K562 (cell line): ENCODE measurements around the gene ROBO2. TPM values are rescaled to one million over a fixed set of nuclear protein-coding genes. Genes with fewer than 3 reads are reported as not detected.

Source experiments
- AFF1 ChIP-seq, 2 experiments: fragments of 450-650 bp; IDR thresholded peaks; 2 replicates each; pipeline ENCODE4 v1.6.1; 2018; ENCODE audit warnings: mild to moderate bottlenecking in 2 of 2, low read depth in 1 of 2; ENCODE audit not compliant: partially characterized antibody in 2 of 2
- ATF4 ChIP-seq: fragments of 450-650 bp; formaldehyde crosslinking; IDR thresholded peaks from 2 replicates; pipeline ENCODE4 v1.4.0; 2022; ENCODE audit warnings: mild to moderate bottlenecking, moderate library complexity
- GABPA ChIP-seq: fragments of 200-800 bp; sonication (Bioruptor generic); conservative IDR thresholded peaks from 2 replicates; pipeline ENCODE4 v1.6.1; 2016; ENCODE audit warnings: low read depth, missing genetic modification characterization, missing compliant biosample characterization
- KLF10 ChIP-seq: fragments of 250-450 bp; sonication (Bioruptor Pico); IDR thresholded peaks from 2 replicates; pipeline ENCODE4 v1.6.1; 2021; ENCODE audit warnings: matching md5 sums
- PURB ChIP-seq: sonication (generic); formaldehyde crosslinking; IDR thresholded peaks from 2 replicates; pipeline ENCODE4 v1.9.0; 2021; ENCODE audit warnings: low read depth, mild to moderate bottlenecking, missing genetic modification reagents
- RNF2 ChIP-seq: sonication (generic); IDR thresholded peaks from 2 replicates; pipeline ENCODE4 v1.6.1; 2016
- ZBTB17 ChIP-seq: fragments of 450-650 bp; formaldehyde crosslinking; IDR thresholded peaks from 2 replicates; pipeline ENCODE4 v1.4.0; 2020; ENCODE audit warnings: mild to moderate bottlenecking
- ZFP91 ChIP-seq: sonication (generic); formaldehyde crosslinking; IDR thresholded peaks from 2 replicates; pipeline ENCODE4 v1.8.0; 2022; ENCODE audit warnings: mild to moderate bottlenecking, missing genetic modification reagents
- ZNF436 ChIP-seq: fragments of 250-450, 450-650 bp; sonication (Bioruptor Pico); formaldehyde crosslinking; IDR thresholded peaks from 2 replicates; pipeline ENCODE4 v1.7.0; 2020; ENCODE audit warnings: mild to moderate bottlenecking
- ZNF57 ChIP-seq: fragments of 450-650 bp; formaldehyde crosslinking; IDR thresholded peaks from 2 replicates; pipeline ENCODE4 v1.4.0; 2020; ENCODE audit warnings: mild to moderate bottlenecking, moderate library complexity
- ZNF583 ChIP-seq: fragments of 250-450 bp; sonication (Bioruptor Pico); IDR thresholded peaks from 2 replicates; pipeline ENCODE4 v1.4.0; 2020
- polyA plus RNA-seq, 8 experiments: library from polyadenylated mRNA; depleted of rRNA in 4 of 8; stranded (reverse) in 5 of 8; unstranded in 3 of 8; fragments of >200 nt; fragmentation: Nextera tagmentation in 2 of 8; fragmentation: Illumina TruSeq in 1 of 8; extraction: Ambion mirVana in 2 of 8; extraction: Trizol in 1 of 8; gene quantifications; 2 replicates each; pipeline versions ENCODE4 v1.2.1 to v1.2.3, GENCODE V29; 2011 to 2014; ENCODE audit warnings: inconsistent platforms in 1 of 8, missing spikeins in 1 of 8
- total RNA-seq, 7 experiments: library from RNA; depleted of rRNA in 6 of 7; stranded (reverse); fragments of >200 nt in 6 of 7; fragmentation: Illumina TruSeq in 2 of 7; extraction: Trizol in 2 of 7; gene quantifications; 2 replicates each; pipeline versions ENCODE4 v1.2.1 to v1.2.3, GENCODE V29; 2011 to 2021; ENCODE audit warnings: low replicate concordance in 1 of 7

Gene ROBO2
- total and polyA plus RNA-seq, 9 of the 15 experiments (the other 6 are each of a cell fraction or from before 2014, with no cell fraction given): 0.84 to 3.0 (median 1.7) TPM

DNA sequence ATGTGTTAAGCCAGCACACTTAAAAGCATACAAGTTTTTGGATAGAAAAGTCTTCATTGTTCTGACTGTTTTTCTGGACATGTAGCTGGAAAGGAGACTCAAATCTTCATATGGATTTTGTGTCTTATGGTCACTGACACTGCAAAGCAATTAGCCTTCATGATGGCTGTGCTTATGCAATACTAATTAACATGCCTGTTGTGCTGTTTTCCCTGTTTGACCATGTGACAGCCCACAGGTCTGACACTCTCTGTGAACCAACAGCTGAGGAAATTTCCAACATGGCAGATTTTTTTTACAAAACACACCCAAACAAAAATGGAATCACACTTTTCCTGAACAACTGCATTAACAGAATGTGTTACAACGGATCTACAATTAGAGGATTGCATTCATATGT is 248.4 kb downstream of the ROBO2 start (continued):
- TF ChIP-seq PURB (no peak), KLF10 (CRISPR knock-in tag) (no peak), AFF1 (IDR thresholded peaks at IDR 0.05; ENCODE audit: low read depth in 1 of 2, partially characterized antibody in 2 of 2) (no peak), ZNF583 (no peak), ZBTB17 (no peak), ZNF57 (no peak), ZNF436 (CRISPR knock-in tag) (no peak), RNF2 (no peak), GABPA (tag) (no peak), ZFP91 (CRISPR knock-in tag) (no peak), ATF4 (CRISPR knock-in tag) (no peak)
